ENCODE measurements around the gene OSBP2.

GRCh38 chr22:30944986-30945385 lies 250.3 kb downstream of the OSBP2 start:
- TF ChIP-seq CTCF (IDR thresholded peaks at IDR 0.05; ENCODE audit: low read length) (no peak), EZH2 (IDR thresholded peaks at IDR 0.05; ENCODE audit: borderline replicate concordance, low read length) (no peak)

Data from OCI-LY1 (cell line).